GM18526 (cell line): ENCODE results near the gene CSNK1G1.

Source experiments
- POLR2A ChIP-seq: IDR thresholded peaks from 3 replicates; pipeline ENCODE4 v1.6.1; 2011; ENCODE audit not compliant: insufficient read length; ENCODE audit errors: extremely low read depth

The CSNK1G1 gene

GRCh38 chr15:64232400-64232799, 123.6 kb downstream of the CSNK1G1 start:
- TF ChIP-seq POLR2A = no peak

GRCh38 chr15:64229129-64229724, 126.7 kb downstream of the CSNK1G1 start:
- no peak for TF ChIP-seq POLR2A

GRCh38 chr15:64225804-64226203, 130.2 kb downstream of the CSNK1G1 start:
- TF ChIP-seq POLR2A = no peak

- TF ChIP-seq POLR2A = no peak
These were observed 131.5 kb downstream of the CSNK1G1 start for GRCh38 chr15:64224511-64224910.

- TF ChIP-seq POLR2A = no peak
These were observed 132.1 kb downstream of the CSNK1G1 start for GRCh38 chr15:64223882-64224281.

GRCh38 chr15:64222573-64223366, 133.2 kb downstream of the CSNK1G1 start:
- no peak for TF ChIP-seq POLR2A

- TF ChIP-seq POLR2A = no peak
These were observed 139.1 kb downstream of the CSNK1G1 start for GRCh38 chr15:64216730-64217428.

- no peak for TF ChIP-seq POLR2A
These were observed 139.8 kb downstream of the CSNK1G1 start for GRCh38 chr15:64216196-64216595.

GRCh38 chr15:64213646-64214045, 142.3 kb downstream of the CSNK1G1 start:
- TF ChIP-seq POLR2A = no peak

- no peak for TF ChIP-seq POLR2A
These were observed 144.3 kb downstream of the CSNK1G1 start for GRCh38 chr15:64211696-64212095.

GRCh38 chr15:64210371-64210770, 145.6 kb downstream of the CSNK1G1 start:
- TF ChIP-seq POLR2A = no peak

GRCh38 chr15:64209680-64210334, 146.2 kb downstream of the CSNK1G1 start:
- no peak for TF ChIP-seq POLR2A

GRCh38 chr15:64205202-64205601, 150.8 kb downstream of the CSNK1G1 start:
- no peak for TF ChIP-seq POLR2A

- TF ChIP-seq POLR2A = no peak
These were observed 158.5 kb downstream of the CSNK1G1 start for GRCh38 chr15:64197425-64197824.

- no peak for TF ChIP-seq POLR2A
These were observed 162.0 kb downstream of the CSNK1G1 start for GRCh38 chr15:64193971-64194370.
